Transverse colon (tissue), 4 donors: ENCODE measurements around the gene GDPGP1. TPM values are rescaled to one million over a fixed set of nuclear protein-coding genes. Genes with fewer than 3 reads are reported as not detected.
"Not testable (repeated sequence)": the region's sequence is repeated elsewhere in the genome, so short reads cannot be mapped to it uniquely, and the experiment has no call there.

Experiments used
- DNase-seq: peaks from one replicate; pipeline ENCODE4 v3.0.0-alpha.2; 2019
- H3K27ac ChIP-seq, 4 donors: fragments of 200-600 bp; sonication (generic); 2 replicates each; pipeline ENCODE4 v1.5.1; 2016 to 2018; ENCODE audit warnings: inconsistent platforms in 4 of 4
- H3K27me3 ChIP-seq: fragments of 200-600 bp; sonication (generic); 2 replicates; pipeline ENCODE4 v1.5.1; 2017; ENCODE audit warnings: inconsistent platforms
- H3K36me3 ChIP-seq, 4 donors: fragments of 200-600 bp; sonication (generic); 2 replicates each; pipeline ENCODE4 v1.5.1; 2017 to 2019; ENCODE audit warnings: inconsistent platforms in 4 of 4
- H3K4me1 ChIP-seq, 4 donors: fragments of 200-600 bp; sonication (generic); 2 replicates each; pipeline ENCODE4 v1.5.1; 2017 to 2020; ENCODE audit warnings: inconsistent platforms in 4 of 4
- H3K4me3 ChIP-seq, 4 donors: fragments of 200-600 bp; sonication (generic); 1 replicate in 1 of 4; 2 replicates in 3 of 4; pipeline versions ENCODE4 v1.5.1 to v1.6.1; 2017 to 2019; ENCODE audit warnings: inconsistent platforms in 4 of 4
- H3K9me3 ChIP-seq, 2 donors: fragments of 200-600 bp; sonication (generic); 2 replicates each; pipeline ENCODE4 v1.5.1; 2017 to 2019; ENCODE audit warnings: inconsistent platforms in 2 of 2
- CTCF ChIP-seq, 5 experiments: fragments of 200-600 bp in 3 of 5; fragments of 450-650 bp in 2 of 5; sonication (generic) in 3 of 5; IDR thresholded peaks; 1 replicate in 2 of 5; 2 replicates in 3 of 5; pipeline ENCODE4 v1.5.1; 2016 to 2017; ENCODE audit warnings: antibody characterized with exemption in 5 of 5, inconsistent platforms in 3 of 5, mild to moderate bottlenecking in 2 of 5, moderate library complexity in 1 of 5
- EP300 ChIP-seq: sonication (generic); formaldehyde crosslinking; IDR thresholded peaks from one replicate; pipeline ENCODE4 v1.6.1; 2017; ENCODE audit warnings: antibody characterized with exemption, low read depth
- POLR2A ChIP-seq: fragments of 450-650 bp; IDR thresholded peaks from one replicate; pipeline ENCODE4 v1.6.1; 2016; ENCODE audit warnings: antibody characterized with exemption, mild to moderate bottlenecking, moderate library complexity
- POLR2AphosphoS5 ChIP-seq, 3 donors: sonication (generic); formaldehyde crosslinking; IDR thresholded peaks; one replicate each; pipeline ENCODE4 v1.6.1; 2016; ENCODE audit warnings: antibody characterized with exemption in 3 of 3
- WGBS, 2 donors: methylation state at CpG; one replicate each; pipeline ENCODE4 v1.1.5; 2018; ENCODE audit warnings: low coverage in 1 of 2; 5-methylcytosine and 5-hydroxymethylcytosine counted together
- in situ Hi-C, 4 donors: fragments of 200-750 bp; cut with MboI; loops; one replicate each; pipeline versions ENCODE4 v1.15.0 to v1.15.1; 2017; ENCODE audit warnings: low sequenced_read_pairs in 3 of 4, low pct_ligation_motif_present in 1 of 4, low pct_unique_long_range_greater_than_20kb in 1 of 4
- intact Hi-C: fragments of 100-400 bp; cut with DNase I; formaldehyde crosslinking; loops from one replicate; pipeline ENCODE4 v1.15.1; 2023; ENCODE audit warnings: low total_unique reads
- total RNA-seq, 4 donors: library from RNA; depleted of rRNA; stranded (reverse); fragments of >200 nt; gene quantifications; one replicate each; pipeline ENCODE4 v1.1.0, GENCODE V29; 2016

GDPGP1 gene
- total RNA-seq: 10 to 100 TPM in 3 of 4 donors, 1 to 10 TPM in 1; 6.8 to 28.8 (median 21.3) TPM

GRCh38 chr15:90234096-90234988, at the start of gene GDPGP1:
GDPGP1 (plus strand) TSS chr15:90234209; CDS start chr15:90240909, 6,700 bp downstream.
- H3K4me3 ChIP-seq: peak within 1 kb of the TSS; percentile 67 to 92 (median 75)
- 6 to 24% methylated on average over 2 to 12 of the region's 49 CpGs for WGBS, 2 donors
- peak within 1 kb of the TSS; percentile 90 to 99 (median 96) for H3K27ac ChIP-seq
- H3K36me3 ChIP-seq: peaks cover 0 to 19% (median 1%) of the 10 kb centered on the region in 4 donors
- no peaks in the 10 kb centered on the region for H3K27me3 ChIP-seq
- peak; percentile 68 for TF ChIP-seq POLR2A
- peak; percentile 77 to 95 (median 89) for TF ChIP-seq POLR2AphosphoS5 (IDR thresholded peaks at IDR 0.05)
- TF ChIP-seq EP300: no peak
- peaks cover 28 to 48% (median 43%) of the 10 kb centered on the region in 4 donors for H3K4me1 ChIP-seq
- no peaks in the 10 kb centered on the region for H3K9me3 ChIP-seq
- intact Hi-C loops (no loop called here), in situ Hi-C loops (no loop called here)
- no peak for DNase-seq

- no peaks in the 10 kb centered on the region for H3K9me3 ChIP-seq
- H3K27ac ChIP-seq: peak overlapping the region; percentile 89 to 99 (median 98)
- peak; percentile 81 for DNase-seq
- H3K4me3 ChIP-seq: peak overlapping the region; percentile 66 to 92 (median 78)
- intact Hi-C loops (no loop called here), in situ Hi-C loops (no loop called here)
- H3K27me3 ChIP-seq: no peaks in the 10 kb centered on the region
- WGBS, 2 donors: 3% methylated on average over 47 of the region's 67 CpGs; no CpG with 5 or more reads in 1 of the 2 donors
- H3K4me1 ChIP-seq: peaks cover 23 to 74% (median 37%) of the 10 kb centered on the region in 4 donors
- TF ChIP-seq CTCF (IDR thresholded peaks at IDR 0.05) (peak in 2 of 5 experiments; percentile 8 to 13), EP300 (peak; percentile 43), POLR2AphosphoS5 (IDR thresholded peaks at IDR 0.05) (peak; percentile 65 to 87 (median 76)), POLR2A (peak; percentile 73)
- H3K36me3 ChIP-seq: no peaks in the 10 kb centered on the region
Measured at GRCh38 chr15:90184786-90185704, 49.0 kb upstream of the GDPGP1 start.

- no peaks in the 10 kb centered on the region for H3K27me3 ChIP-seq
- H3K36me3 ChIP-seq: no peaks in the 10 kb centered on the region
- 69% methylated on average over 3 to 8 of the region's 8 CpGs for WGBS, 2 donors
- no peak for DNase-seq
- in situ Hi-C loops (no loop called here), intact Hi-C loops (no loop called here)
- peak overlapping the region; percentile 65 to 99 (median 92) for H3K27ac ChIP-seq
- peak overlapping the region in 1 of 4 donors; percentile 66 for H3K4me3 ChIP-seq
- H3K4me1 ChIP-seq: peaks cover 46 to 92% (median 59%) of the 10 kb centered on the region in 4 donors
- TF ChIP-seq POLR2A (no peak), CTCF (IDR thresholded peaks at IDR 0.05) (no peak), EP300 (no peak), POLR2AphosphoS5 (IDR thresholded peaks at IDR 0.05) (no peak)
- H3K9me3 ChIP-seq: no peaks in the 10 kb centered on the region
Measured at GRCh38 chr15:90187257-90187868, 46.6 kb upstream of the GDPGP1 start.

GRCh38 chr15:90188065-90188464, 45.9 kb upstream of the GDPGP1 start:
- DNase-seq, H3K36me3 ChIP-seq, H3K27me3 ChIP-seq, H3K4me3 ChIP-seq, intact Hi-C loops, in situ Hi-C loops, H3K9me3 ChIP-seq: not testable (repeated sequence)
- WGBS, 2 donors: 96% methylated on average over 7 of the region's 7 CpGs; no CpG with 5 or more reads in 1 of the 2 donors
- Histone ChIP-seq H3K4me1 (peaks cover 53 to 92% (median 65%) of the 10 kb centered on the region in 4 donors), H3K27ac (peak overlapping the region; percentile 21 to 99 (median 89))
